ENCODE results near the gene PIN1.
"Not testable (repeated sequence)": the region's sequence is repeated elsewhere in the genome, so short reads cannot be mapped to it uniquely, and the experiment has no call there.

Gene PIN1

DNA sequence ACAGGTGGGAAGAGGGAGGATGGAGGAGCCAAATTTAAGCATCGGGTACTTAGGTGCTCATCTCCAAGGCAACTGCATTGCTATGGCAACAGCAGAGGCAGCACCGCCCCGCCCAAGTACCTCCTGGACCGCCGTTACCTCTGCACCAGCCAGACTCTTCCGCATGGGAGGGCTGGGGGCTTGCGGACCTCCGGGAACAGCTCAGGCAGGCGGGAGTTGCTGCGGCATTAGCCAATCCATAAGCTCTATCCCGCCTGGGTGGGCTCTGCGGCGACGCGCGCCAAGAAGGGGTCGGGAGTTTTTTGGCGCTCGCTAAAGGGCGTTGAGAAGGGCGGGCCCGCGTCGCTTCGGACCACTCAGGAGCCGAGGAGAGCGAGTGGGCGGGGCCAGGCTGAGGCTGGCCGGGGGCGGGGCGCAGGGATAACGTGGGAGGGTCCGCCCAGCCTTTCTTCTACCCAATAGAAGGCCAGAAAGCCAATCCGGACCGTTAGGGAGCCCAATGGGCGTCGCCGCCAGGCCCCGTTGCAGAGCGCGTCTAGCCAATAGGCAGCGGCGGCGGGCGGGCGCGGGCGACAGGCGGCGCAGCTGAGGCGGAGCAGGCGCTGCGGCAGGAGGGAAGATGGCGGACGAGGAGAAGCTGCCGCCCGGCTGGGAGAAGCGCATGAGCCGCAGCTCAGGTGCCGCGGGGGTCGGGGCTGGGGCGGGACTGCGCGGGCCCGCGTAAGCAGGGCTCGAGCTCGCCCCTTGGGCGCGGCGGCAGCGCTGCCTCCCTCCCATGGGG, at the start of gene PIN1:
Gene PIN1, plus strand, starts transcription at position 593 of the 781 bp plus-strand sequence. Its CDS starts 27 bp downstream, at position 620.
- DNase-seq = peak; percentile 94

DNA sequence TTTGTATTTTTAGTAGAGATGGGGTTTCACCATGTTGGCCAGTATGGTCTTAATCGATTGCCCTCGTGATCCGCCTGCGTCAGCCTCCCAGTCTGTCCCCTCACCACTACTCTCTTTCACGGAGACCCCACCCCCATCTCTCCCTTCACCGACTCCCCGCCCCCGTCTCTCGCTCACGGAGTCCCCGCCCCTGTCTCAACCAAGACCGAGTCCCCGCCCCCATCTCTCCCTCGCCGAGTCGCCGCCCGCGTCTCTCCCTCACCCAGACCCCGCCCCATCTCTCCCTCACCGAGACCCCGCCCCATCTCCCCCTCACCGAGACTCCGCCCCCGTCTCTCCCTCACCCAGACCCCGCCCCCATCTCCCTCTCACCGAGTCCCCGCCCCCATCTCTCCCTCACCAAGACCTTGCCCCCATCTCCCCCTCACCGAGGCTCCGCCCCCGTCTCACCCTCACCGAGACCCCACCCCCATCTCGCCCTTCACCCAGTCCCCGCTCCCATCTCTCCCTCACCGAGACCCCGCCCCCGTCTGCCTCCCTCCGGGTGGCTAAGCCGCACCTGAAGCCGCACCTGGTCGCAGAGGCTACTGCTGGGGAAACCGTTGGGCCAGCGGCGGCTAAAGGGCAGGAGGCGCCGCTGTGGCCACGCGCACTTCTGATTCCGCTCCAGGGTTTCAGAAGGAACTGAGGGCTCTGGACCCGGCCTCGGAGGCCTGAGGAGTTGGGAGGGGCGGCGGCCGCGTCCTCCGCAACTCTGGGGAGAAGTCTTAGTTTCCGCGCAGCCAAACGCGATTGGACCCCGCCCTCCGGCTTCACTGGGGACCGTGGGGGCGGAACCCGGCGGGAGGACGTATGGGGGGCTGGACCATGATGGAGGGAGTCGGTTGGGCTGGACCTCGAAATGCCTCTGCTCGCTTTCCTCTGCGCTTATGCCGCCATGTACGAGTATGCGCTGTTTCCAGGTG, 49.5 kb upstream of the PIN1 start:
- peak; percentile 60 for DNase-seq

DNA sequence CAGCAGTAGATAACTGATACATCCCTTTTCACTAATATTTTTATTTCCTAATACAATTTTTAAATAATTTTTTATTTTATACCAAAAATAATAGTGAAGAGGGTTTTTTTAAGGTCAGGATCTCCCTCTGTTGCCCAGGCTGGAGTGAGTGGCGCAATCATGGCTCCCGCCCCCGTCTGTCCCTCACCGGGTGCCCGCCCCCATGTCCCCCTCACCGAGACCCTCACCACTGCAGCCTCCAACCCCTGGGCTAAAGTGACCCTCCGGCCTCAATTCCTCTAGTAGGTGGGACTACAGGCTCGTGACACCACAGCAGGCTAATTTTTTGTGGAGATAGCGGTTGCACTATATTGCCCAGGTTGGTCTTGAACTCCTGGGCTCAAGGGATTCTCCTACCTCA, 48.8 kb upstream of the PIN1 start:
- DNase-seq = no peak

DNA sequence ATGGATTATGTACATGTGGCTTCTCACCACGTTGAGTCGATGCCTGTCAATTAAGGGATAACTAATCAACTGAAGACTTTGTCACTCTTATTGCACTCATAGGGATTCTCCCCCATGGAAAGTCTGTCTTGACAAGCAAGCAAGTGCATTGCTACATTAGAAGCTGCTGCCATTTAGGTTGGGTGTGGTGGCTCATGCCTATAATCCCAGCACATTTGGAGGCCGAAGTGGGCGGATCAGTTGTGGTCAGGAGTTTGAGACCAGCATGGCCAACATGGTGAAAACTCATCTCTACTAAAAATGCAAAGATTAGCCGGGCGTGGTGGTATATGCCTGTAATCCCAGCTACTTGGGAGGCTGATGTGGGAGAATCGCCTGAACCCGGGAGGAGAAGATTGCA, 48.3 kb upstream of the PIN1 start:
- no peak for DNase-seq

DNA sequence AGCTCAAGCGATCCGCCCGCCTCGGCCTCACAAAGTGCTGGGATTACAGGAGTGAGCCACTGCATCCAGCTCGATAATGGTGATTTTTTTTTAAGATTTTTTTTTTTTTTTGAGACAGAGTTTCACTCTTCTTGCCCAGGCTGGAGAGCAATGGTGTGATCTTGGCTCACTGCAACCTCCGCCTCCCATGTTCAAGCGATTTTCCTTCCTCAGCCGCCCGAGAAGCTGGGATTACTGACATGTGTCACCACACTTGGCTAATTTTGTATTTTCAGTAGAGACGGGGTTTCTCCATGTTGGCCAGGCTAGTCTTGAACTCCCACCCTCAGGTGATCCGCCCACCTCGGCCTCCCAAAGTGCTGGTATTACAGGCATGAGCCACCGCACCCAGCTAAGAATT, 46.5 kb upstream of the PIN1 start:
- not testable (repeated sequence) for DNase-seq

GRCh38 chr19:9789066-9789465, 46.1 kb upstream of the PIN1 start:
- no peak for DNase-seq

- not testable (repeated sequence) for DNase-seq
Measured at GRCh38 chr19:9789579-9789978, 45.5 kb upstream of the PIN1 start.

- DNase-seq = not testable (repeated sequence)
Measured at GRCh38 chr19:9791073-9791367, 44.1 kb upstream of the PIN1 start.

DNA sequence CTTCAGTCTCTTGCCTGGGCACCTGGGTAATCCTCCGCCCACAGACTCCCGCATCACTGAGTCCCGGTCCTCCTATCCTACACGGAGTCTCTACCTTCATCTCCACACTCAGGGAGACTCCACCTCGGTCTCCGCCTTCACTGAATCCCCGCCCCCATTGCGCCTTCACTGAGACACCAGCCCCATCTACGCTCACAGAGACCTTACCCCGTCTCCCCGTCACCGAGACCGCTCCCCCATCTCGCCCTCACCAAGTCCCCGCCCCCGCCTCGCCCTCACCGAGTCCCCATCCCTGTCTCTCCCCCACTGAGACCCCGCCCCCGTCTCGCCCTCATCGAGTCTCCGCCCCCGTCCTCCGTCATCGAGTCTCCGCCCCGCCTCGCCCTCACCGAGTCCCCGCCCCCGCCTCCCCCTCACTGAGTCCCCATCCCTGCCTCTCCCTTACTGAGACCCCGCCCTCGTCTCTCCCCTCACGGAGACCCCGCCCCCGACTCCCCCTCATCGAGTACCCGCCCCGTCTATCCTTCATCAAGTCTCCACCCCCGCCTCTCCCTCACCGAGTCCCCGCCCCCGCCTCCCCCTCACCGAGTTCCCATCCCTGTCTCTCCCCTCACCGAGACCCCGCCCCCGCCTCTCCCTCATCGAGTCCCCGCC, 43.4 kb upstream of the PIN1 start:
- peak; percentile 65 for DNase-seq

DNA sequence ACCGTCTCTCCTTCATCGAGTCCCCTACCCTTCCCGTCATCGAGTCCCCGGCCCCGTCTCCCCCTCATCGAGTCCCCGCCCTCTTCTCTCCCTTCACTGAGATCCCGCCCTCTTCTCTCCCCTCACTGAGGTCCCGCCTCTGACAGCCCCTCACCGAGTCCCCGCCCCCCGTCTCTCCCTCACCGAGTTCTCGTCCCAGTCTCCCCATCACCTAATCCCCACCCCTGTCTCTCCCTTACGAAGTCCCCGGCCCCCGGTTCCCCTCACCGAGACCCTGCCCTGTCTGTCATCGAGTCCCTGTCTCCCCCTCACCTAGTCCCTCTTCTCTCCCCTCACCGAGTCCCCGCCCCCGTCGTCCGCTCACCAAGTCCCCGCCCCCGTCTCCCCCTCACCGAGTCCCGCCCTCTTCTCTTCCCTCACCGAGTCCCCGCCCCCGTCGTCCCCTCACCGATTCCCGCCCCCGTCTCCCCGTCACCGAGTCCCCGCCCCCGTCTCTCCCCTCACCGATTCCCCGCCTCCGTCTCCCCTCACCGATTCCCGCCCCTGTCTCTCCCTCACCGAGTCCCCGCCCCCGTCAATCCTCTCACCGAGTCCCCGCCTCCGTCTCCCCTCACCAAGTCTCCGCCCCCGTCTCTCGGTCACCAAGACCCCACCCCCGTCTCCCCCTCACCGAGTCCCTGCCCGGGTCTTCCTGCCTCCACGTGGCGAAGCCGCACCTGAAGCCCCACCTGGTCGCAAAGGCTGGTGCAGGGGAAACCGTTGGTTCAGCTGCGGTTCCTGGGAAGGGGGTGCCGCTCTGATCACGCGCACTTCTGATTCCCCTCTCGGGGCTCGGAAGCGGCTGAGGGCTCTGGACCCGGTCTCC, 42.7 kb upstream of the PIN1 start:
- peak; percentile 65 for DNase-seq

DNA sequence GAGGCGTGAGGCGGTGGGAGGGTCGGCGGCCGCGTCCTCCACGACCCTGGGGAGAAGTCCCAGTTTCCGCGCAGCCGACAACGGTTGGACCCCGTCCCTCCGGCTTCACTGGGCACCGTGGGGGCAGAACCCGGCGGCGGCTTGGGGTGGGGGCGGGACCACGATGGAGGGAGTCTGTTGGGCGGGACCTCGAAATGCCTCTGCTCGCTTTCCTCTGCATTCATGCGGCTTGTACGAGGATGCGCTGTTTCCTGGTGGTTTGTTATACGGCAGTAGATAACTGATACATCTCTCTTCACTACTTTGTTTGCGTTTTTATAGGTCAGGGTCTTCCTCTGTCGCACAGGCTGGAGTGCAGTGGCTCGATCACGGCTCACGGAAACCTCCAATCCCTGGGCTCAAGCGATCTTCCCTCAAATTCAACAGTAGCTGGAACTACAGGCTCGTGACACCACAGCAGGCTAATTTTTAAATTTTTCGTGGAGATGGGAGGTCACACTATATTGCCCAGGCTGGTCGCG, 42.0 kb upstream of the PIN1 start:
- no peak for DNase-seq

- no peak for DNase-seq
Measured at GRCh38 chr19:9796113-9796773, 38.9 kb upstream of the PIN1 start.

DNA sequence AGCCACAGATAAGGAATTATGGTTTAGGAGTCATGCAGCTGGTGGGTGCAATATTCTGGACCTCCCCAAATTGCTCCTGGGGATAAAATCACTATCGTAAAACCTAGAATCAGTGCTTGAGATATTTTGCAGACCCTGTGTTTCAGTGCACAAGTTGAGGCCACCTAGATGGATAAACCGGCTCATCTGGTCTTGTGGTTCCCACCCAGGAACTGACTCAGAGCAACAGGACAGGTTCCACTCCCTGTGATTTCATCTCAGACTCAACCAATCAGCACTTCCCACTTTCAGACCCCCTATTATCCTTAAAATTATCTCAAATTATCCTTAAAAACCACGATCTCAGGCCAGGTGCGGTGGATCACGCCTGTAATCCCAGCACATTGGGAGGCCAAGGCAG, 37.2 kb upstream of the PIN1 start:
- no peak for DNase-seq

DNA sequence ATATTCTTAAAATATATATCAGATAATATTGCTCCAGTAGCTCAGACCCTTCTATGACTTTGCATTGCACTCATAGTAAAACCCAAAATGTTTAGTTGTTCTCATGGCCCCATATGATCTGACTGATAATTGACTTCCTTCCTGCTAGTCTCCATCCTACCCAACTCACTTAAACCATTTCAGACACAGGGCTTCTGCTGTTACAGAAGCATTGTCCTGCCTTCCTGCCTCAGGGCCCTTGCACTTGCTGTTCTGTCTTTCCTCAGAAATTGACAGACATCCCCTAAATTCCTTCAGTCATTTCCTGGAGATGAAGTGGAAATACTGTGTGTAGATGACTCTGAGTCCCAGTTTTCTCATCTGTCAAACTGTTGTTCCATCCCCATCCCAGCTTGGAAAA, 36.0 kb upstream of the PIN1 start:
- DNase-seq = no peak

DNA sequence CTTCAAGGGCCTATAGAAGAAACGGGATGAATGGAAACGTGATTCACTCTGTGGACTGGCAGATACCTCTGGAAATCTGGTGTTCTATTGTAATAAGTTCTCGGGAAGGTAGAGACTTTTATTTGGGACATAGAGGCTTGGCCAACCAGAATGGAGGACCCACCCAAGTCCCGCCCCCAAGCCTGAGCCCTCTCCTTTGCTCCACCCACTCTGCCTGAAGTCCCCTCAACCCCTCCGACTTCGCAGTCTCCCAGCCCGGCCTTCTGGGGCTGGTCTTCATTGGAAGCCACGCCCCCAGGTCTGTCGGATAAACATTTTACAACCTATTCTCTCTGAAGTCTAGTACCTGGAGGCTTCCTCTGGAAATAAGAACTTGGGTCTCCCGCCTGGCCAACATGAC, 33.1 kb upstream of the PIN1 start:
- no peak for DNase-seq

DNA sequence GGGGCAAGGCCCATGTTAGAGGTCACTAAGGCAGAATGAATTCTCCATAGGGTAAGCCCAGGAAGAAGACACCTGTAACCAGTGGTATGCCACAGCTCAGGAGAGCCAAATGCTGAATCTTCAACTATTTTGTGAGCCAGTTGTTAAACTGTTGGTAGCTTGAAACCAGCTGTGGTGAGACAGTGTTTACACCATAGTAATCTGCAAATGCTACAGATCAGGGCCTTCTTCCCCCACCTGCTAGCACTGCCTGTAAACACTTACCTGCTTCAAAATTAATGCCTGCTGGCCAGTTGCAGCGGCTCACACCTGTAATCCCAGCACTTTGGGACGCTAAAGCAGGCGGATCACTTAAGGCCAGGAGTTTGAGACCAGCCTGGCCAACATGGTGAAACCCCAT, 28.3 kb upstream of the PIN1 start:
- DNase-seq = no peak

DNA sequence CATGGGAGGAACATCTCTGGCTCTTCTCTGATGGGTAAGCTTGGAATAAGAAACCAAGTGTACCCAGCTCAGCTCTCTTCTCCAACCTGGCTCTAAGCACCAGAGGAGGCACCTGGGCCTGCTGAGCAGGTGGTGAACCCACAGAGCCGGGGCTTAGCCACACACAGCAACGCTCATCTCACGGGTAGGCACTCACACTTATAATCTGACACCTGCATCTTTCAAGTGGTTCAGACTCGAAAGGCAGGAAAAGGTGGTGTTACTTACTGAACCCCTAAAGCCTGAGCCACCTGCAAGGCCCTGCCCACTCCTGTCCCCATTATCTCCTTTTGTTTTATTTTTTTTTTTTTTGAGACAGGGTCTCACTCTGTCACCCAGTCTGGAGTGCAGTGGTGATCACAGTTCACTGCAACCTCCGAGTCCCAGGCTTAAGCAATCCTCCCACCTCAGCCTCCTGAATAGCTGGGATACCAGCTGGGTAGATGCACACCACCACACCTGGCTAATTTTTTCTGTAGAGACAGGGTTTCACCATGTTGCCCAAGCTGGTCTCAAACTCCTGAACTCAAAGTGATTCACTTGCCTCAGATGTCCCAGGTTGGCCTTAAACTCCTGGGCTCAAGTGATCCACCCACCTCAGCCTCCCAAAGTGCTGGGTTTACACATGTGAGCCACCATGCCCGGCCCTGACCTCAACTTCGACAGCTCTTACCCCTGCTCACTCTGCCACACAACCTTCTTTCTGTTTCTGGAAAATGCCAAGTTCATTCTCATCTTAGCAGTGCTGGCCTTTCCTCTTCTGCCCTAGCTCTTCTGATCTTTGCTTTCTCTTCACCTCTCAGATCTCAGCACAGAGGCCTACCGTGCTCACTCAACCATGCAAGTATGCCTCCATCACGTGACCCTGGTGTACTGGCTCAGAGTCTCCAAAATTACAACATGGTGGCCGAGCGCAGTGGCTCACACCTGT, 26.0 kb upstream of the PIN1 start:
- no peak for DNase-seq

DNA sequence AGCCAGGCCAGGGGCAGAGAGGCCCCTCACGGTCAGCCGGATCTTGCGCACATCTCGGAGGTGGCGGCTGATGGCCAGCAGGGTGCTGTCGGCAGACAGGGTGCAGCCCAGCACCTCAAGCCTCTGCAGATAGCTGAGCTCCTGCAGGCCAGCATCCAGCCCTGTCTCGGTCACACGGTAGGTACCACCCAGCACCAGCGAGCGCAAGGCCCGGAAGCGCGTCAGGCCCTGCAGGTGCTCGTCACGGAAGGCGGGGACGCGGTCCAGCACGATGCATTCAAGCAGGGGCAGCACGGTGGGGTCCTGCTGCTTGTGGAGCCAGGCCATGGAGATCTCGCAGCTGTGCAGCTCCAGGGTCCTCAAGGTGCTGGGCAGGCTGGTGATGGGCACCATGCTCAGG, 24.0 kb upstream of the PIN1 start:
- DNase-seq = no peak

- DNase-seq = no peak
Measured at GRCh38 chr19:9818175-9818733, 16.9 kb upstream of the PIN1 start.
